A549 (cell line): Measurements from ENCODE around the gene ITGA11. TPM values are rescaled to one million over a fixed set of nuclear protein-coding genes. Genes with fewer than 3 reads are reported as not detected.
A peak's percentile ranks its signal among the peaks of the same experiment; 100 is the strongest.

ENCODE experiments used
- ATAC-seq, 2 experiments: fragments of 200-7000 bp in 1 of 2; fragments of >200 bp in 1 of 2; cut with Nextera tagmentation in 1 of 2; cut with Tn5 transposase in 1 of 2; 3 replicates each; pipeline versions ENCODE4 v1.8.0 to v1.9.1; 2018 to 2020; ENCODE audit warnings: mild to moderate bottlenecking in 1 of 2, moderate library complexity in 1 of 2
- CTCF ChIA-PET: fragments of 300-600 bp; sonication (Branson Sonifier 250); formaldehyde crosslinking; extraction: SDS; loops from one replicate; lab custom pipeline; 2021; ENCODE audit warnings: antibody characterized with exemption, inconsistent platforms; lab: Yijun Ruan, JAX
- POLR2A ChIA-PET: fragments of 350-600 bp; formaldehyde crosslinking; extraction: SDS; loops from one replicate; lab custom pipeline; 2021; ENCODE audit warnings: antibody characterized with exemption, inconsistent platforms; lab: Yijun Ruan, JAX
- DNase-seq, 2 experiments: peaks; one replicate each; pipeline versions ENCODE4 v3.0.0 to v3.0.0-alpha.2; 2011 to 2016; ENCODE audit warnings: low read depth in 1 of 2, low spot score in 1 of 2
- FAIRE-seq: peaks from 2 replicates; lab custom pipeline; 2011; peaks lifted over from hg19 to GRCh38; lab: Jason Lieb, UNC
- H3K27ac ChIP-seq, 2 experiments: fragments of >200 bp; sonication (Bioruptor Twin); formaldehyde crosslinking; 3 replicates each; pipeline ENCODE4 v1.5.1; 2016 to 2017
- H3K4me1 ChIP-seq: fragments of >200 bp; sonication (Bioruptor Twin); formaldehyde crosslinking; 3 replicates; pipeline ENCODE4 v1.6.1; 2016
- H3K4me2 ChIP-seq: fragments of >200 bp; sonication (Bioruptor Twin); formaldehyde crosslinking; 3 replicates; pipeline ENCODE4 v1.6.1; 2016
- H3K4me3 ChIP-seq: fragments of >200 bp; sonication (Bioruptor Twin); formaldehyde crosslinking; 3 replicates; pipeline ENCODE4 v1.5.1; 2016
- H3K9me3 ChIP-seq: fragments of >200 bp; sonication (Bioruptor Twin); formaldehyde crosslinking; 3 replicates; pipeline ENCODE4 v1.6.1; 2016
- BHLHE40 ChIP-seq: IDR thresholded peaks from 2 replicates; pipeline ENCODE4 v1.6.1; 2012; ENCODE audit warnings: low read depth, low read length, inconsistent platforms
- CBX2 ChIP-seq: fragments of 200-600 bp; sonication (generic); IDR thresholded peaks from 2 replicates; pipeline ENCODE4 v1.6.1; 2016; ENCODE audit warnings: low read depth, mild to moderate bottlenecking, borderline replicate concordance
- CEBPB ChIP-seq, 2 experiments: fragments of >200 bp in 1 of 2; sonication (Bioruptor Twin) in 1 of 2; formaldehyde crosslinking in 1 of 2; IDR thresholded peaks; 2 replicates each; pipeline ENCODE4 v1.6.1; 2012 to 2016
- EHMT2 ChIP-seq: fragments of 200-600 bp; sonication (generic); IDR thresholded peaks from 2 replicates; pipeline ENCODE4 v1.6.1; 2016; ENCODE audit warnings: antibody characterized with exemption, low read depth, mild to moderate bottlenecking, moderate library complexity
- FOXS1 ChIP-seq: fragments of 250-450 bp; sonication (Bioruptor Pico); IDR thresholded peaks from 2 replicates; pipeline ENCODE4 v1.5.0; 2020; ENCODE audit warnings: mild to moderate bottlenecking, moderate library complexity
- HDAC2 ChIP-seq: fragments of 200-600 bp; sonication (generic); IDR thresholded peaks from 2 replicates; pipeline ENCODE4 v1.6.1; 2016
- HOXB5 ChIP-seq: fragments of 250-450 bp; sonication (Bioruptor Pico); IDR thresholded peaks from 2 replicates; pipeline ENCODE4 v1.5.0; 2020; ENCODE audit warnings: mild to moderate bottlenecking, moderate library complexity
- KDM1A ChIP-seq: fragments of 200-600 bp; sonication (generic); IDR thresholded peaks from 2 replicates; pipeline ENCODE4 v1.6.1; 2016; ENCODE audit warnings: low read depth, mild to moderate bottlenecking
- KDM5A ChIP-seq: fragments of 200-600 bp; sonication (generic); IDR thresholded peaks from 2 replicates; pipeline ENCODE4 v1.6.1; 2016; ENCODE audit warnings: antibody characterized with exemption, mild to moderate bottlenecking
- MYC ChIP-seq: IDR thresholded peaks from 2 replicates; pipeline ENCODE4 v1.6.1; 2012; ENCODE audit warnings: mild to moderate bottlenecking, inconsistent platforms, low read length, improper control_type of control experiment, borderline replicate concordance
- NPAS2 ChIP-seq: fragments of 250-450 bp; sonication (Bioruptor Pico); IDR thresholded peaks from 2 replicates; pipeline ENCODE4 v1.8.0; 2022; ENCODE audit warnings: mild to moderate bottlenecking, moderate library complexity, borderline replicate concordance
- PHF8 ChIP-seq: fragments of 200-600 bp; sonication (generic); IDR thresholded peaks from 2 replicates; pipeline ENCODE4 v1.6.1; 2016; ENCODE audit warnings: low read depth, mild to moderate bottlenecking, antibody characterized with exemption, moderate library complexity, borderline replicate concordance
- RAD21 ChIP-seq, 2 experiments: fragments of >200 bp in 1 of 2; sonication (Bioruptor Twin) in 1 of 2; formaldehyde crosslinking in 1 of 2; IDR thresholded peaks in 1 of 2; conservative IDR thresholded peaks in 1 of 2; 2 replicates in 1 of 2; 3 replicates in 1 of 2; pipeline ENCODE4 v1.6.1; 2012 to 2018; ENCODE audit warnings: inconsistent platforms in 1 of 2
- SMC3 ChIP-seq: fragments of >200 bp; sonication (Bioruptor Twin); formaldehyde crosslinking; IDR thresholded peaks from 3 replicates; pipeline ENCODE4 v1.6.1; 2018; ENCODE audit warnings: inconsistent platforms
- SREBF2 ChIP-seq: fragments of 450-650 bp; IDR thresholded peaks from 2 replicates; pipeline ENCODE4 v1.6.1; 2014; ENCODE audit warnings: mild to moderate bottlenecking, moderate library complexity
- TFCP2L1 ChIP-seq: fragments of 250-450 bp; sonication (Bioruptor Pico); IDR thresholded peaks from 2 replicates; pipeline ENCODE4 v1.5.0; 2021; ENCODE audit warnings: mild to moderate bottlenecking
- TP53 ChIP-seq: fragments of 250-450 bp; sonication (Bioruptor Pico); IDR thresholded peaks from 2 replicates; pipeline ENCODE4 v1.5.0; 2021; ENCODE audit warnings: mild to moderate bottlenecking, moderate library complexity
- ZC3H11A ChIP-seq: fragments of 450-650 bp; IDR thresholded peaks from 2 replicates; pipeline ENCODE4 v1.6.1; 2014; ENCODE audit warnings: antibody characterized with exemption, mild to moderate bottlenecking
- ZNF302 ChIP-seq: fragments of 250-450 bp; sonication (Bioruptor Pico); IDR thresholded peaks from 2 replicates; pipeline ENCODE4 v1.9.0; 2021; ENCODE audit warnings: inconsistent platforms, mild to moderate bottlenecking, moderate library complexity
- ZSCAN20 ChIP-seq: fragments of 250-450 bp; sonication (Bioruptor Pico); IDR thresholded peaks from 2 replicates; pipeline ENCODE4 v1.8.0; 2022; ENCODE audit warnings: mild to moderate bottlenecking, moderate library complexity
- WGBS: methylation state at CpG from one replicate; pipeline ENCODE4 v1.1.6; 2017; ENCODE audit errors: missing lambda C conversion rate; 5-methylcytosine and 5-hydroxymethylcytosine counted together
- polyA plus RNA-seq, 4 experiments: library from polyadenylated mRNA; depleted of rRNA in 3 of 4; stranded (reverse); fragments of >200 nt; fragmentation: RNase III in 1 of 4; extraction: RNeasy Plus Mini Kit Qiagen cat#74134 plus additional on column Dnase treatment in 1 of 4; gene quantifications; 2 replicates in 3 of 4; 3 replicates in 1 of 4; pipeline ENCODE4 v1.2.3, GENCODE V29; 2011 to 2017
- TF ChIP-seq, protein P1 (sequence below): fragments of 150-350 bp; IDR thresholded peaks from 2 replicates; pipeline ENCODE4 v1.6.1; 2014; ENCODE audit warnings: low read depth, mild to moderate bottlenecking, low read length
- TF ChIP-seq, protein P2 (sequence below): fragments of >200 bp; sonication (Bioruptor Twin); formaldehyde crosslinking; IDR thresholded peaks from 3 replicates; pipeline ENCODE4 v1.6.1; 2016
- TF ChIP-seq, protein P3 (sequence below): fragments of >200 bp; sonication (Bioruptor Twin); formaldehyde crosslinking; IDR thresholded peaks from 2 replicates; pipeline ENCODE4 v1.6.1; 2016
- TF ChIP-seq, protein P4 (sequence below): fragments of 250-450 bp; sonication (Bioruptor Pico); IDR thresholded peaks from 2 replicates; pipeline ENCODE4 v1.5.0; 2020; ENCODE audit warnings: low read depth, mild to moderate bottlenecking, moderate library complexity

ITGA11 gene
- polyA plus RNA-seq, 2 of the 4 experiments (the other 2 are of a cell fraction) = 8.3 to 17.2 TPM

DNA sequence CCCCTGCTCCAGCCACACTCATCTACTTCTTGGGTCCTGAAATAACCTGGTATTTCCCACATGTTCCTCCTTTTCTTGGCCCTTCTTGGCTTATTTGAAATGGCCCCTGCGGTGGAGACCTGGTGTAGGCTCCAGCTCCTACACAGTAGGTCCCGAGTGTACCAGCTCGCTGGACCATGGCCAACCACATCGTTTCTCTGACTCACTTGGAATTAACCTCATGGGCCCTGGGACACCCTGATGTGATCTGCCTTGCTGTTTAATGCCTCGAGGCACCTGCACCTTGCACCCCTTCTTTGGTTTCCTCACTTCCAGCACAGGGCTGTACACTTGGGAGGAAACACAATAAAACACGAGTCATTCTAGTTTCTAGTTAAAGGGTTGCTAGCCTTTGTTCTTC lies 94.1 kb downstream of the ITGA11 start:
- FAIRE-seq (no peak), ATAC-seq (no peak), DNase-seq (no peak)
- POLR2A ChIA-PET = no interaction called here
- Histone ChIP-seq H3K9me3 (no peaks in the 10 kb centered on the region), H3K4me1 (peaks cover 32% of the 10 kb centered on the region), H3K4me3 (no peak overlapping the region), H3K4me2 (no peak overlapping the region), H3K27ac (peak overlapping the region in 1 of 2 experiments; percentile 10; a peak in 2 of 6 replicates)
- CTCF ChIA-PET = interaction anchor here (1.1 to 2.2 kb wide), 7 partner anchors 14 to 336 kb away, joined by 3 to 7 read pairs (median 4); no protein-coding TSS in a partner anchor
- 24% methylated on average over 6 of the region's 6 CpGs for WGBS
- no peak for TF ChIP-seq ZC3H11A
- TF ChIP-seq HDAC2 = no peak

DNA sequence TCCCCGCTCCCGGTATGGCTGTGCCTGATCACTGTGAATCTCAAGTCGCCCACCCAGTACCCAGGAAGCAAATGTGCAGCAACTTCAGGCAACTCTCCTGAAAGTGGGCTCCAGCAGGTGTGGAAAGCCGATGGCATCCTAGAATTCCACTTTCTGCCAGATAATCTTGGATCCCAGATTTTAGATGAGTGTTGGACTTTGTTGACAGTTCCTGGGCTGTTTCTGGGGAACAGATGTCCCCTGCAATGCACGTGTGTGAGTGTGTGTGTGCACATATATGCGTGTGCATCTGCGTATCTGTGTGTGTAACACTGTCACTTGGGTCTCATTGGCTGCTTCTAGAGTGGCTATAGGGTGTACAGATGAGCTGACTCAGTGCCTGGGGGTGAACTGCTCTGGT lies 95.4 kb downstream of the ITGA11 start:
- DNase-seq = no peak
- ATAC-seq = no peak
- Histone ChIP-seq H3K4me3 (no peak overlapping the region), H3K4me1 (peaks cover 32% of the 10 kb centered on the region), H3K27ac (no peak overlapping the region), H3K9me3 (no peaks in the 10 kb centered on the region), H3K4me2 (no peak overlapping the region)
- no peak for FAIRE-seq
- TF ChIP-seq NPAS2 (CRISPR knock-in tag) (no peak), KDM5A (no peak), ZSCAN20 (CRISPR knock-in tag) (no peak), ZNF302 (CRISPR knock-in tag) (no peak), CEBPB (IDR thresholded peaks at IDR 0.05) (no peak), KDM1A (no peak)
- TF ChIP-seq, protein P1, sequence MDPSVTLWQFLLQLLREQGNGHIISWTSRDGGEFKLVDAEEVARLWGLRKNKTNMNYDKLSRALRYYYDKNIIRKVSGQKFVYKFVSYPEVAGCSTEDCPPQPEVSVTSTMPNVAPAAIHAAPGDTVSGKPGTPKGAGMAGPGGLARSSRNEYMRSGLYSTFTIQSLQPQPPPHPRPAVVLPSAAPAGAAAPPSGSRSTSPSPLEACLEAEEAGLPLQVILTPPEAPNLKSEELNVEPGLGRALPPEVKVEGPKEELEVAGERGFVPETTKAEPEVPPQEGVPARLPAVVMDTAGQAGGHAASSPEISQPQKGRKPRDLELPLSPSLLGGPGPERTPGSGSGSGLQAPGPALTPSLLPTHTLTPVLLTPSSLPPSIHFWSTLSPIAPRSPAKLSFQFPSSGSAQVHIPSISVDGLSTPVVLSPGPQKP = no peak
- TF ChIP-seq, protein P2, sequence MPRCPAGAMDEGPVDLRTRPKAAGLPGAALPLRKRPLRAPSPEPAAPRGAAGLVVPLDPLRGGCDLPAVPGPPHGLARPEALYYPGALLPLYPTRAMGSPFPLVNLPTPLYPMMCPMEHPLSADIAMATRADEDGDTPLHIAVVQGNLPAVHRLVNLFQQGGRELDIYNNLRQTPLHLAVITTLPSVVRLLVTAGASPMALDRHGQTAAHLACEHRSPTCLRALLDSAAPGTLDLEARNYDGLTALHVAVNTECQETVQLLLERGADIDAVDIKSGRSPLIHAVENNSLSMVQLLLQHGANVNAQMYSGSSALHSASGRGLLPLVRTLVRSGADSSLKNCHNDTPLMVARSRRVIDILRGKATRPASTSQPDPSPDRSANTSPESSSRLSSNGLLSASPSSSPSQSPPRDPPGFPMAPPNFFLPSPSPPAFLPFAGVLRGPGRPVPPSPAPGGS = no peak
- TF ChIP-seq, protein P3, sequence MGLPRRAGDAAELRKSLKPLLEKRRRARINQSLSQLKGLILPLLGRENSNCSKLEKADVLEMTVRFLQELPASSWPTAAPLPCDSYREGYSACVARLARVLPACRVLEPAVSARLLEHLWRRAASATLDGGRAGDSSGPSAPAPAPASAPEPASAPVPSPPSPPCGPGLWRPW = no peak
- POLR2A ChIA-PET = no interaction called here
- 80% methylated on average over 7 of the region's 7 CpGs for WGBS
- CTCF ChIA-PET = interaction anchor here (0.6 to 4.2 kb wide), 7 partner anchors 9 to 421 kb away, joined by 3 to 35 read pairs (median 4); no protein-coding TSS in a partner anchor

DNA sequence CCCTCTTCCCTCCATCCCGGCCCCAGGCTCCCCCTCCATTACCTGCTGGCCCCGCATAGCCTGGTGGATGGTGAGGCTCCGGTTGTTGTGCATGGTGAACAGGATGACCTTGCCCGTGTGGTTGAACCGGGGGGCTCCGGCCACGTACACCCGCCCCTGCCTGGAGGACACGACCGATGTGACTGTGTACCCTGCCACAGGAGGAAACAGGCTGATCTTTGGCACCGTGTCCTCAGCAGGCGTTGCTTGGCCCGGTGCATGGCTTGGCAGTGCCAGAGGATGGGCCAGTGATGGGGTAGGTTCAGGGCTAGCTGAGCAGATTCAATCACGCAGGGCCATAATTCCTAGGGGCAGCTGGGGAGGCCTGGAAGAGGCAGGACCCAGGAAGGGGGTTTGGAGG lies 96.3 kb downstream of the ITGA11 start:
- CTCF ChIA-PET = interaction anchor here (0.6 to 4.2 kb wide), 7 partner anchors 10 to 315 kb away, joined by 3 to 35 read pairs (median 3); no protein-coding TSS in a partner anchor
- H3K27ac ChIP-seq = peak overlapping the region; percentile 35 to 66; a peak in 4 of 6 replicates
- H3K4me3 ChIP-seq = no peak overlapping the region
- TF ChIP-seq TP53 = no peak
- no peak for TF ChIP-seq RAD21 (conservative IDR thresholded peaks at IDR 0.05 in 1 of 2, IDR thresholded peaks at IDR 0.05 in 1 of 2)
- no peak for TF ChIP-seq PHF8
- TF ChIP-seq KDM5A = no peak
- no peak for TF ChIP-seq HOXB5 (CRISPR knock-in tag)
- TF ChIP-seq, protein P4, sequence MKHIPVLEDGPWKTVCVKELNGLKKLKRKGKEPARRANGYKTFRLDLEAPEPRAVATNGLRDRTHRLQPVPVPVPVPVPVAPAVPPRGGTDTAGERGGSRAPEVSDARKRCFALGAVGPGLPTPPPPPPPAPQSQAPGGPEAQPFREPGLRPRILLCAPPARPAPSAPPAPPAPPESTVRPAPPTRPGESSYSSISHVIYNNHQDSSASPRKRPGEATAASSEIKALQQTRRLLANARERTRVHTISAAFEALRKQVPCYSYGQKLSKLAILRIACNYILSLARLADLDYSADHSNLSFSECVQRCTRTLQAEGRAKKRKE (CRISPR knock-in tag) = no peak
- no peak for TF ChIP-seq MYC
- no peak for TF ChIP-seq SMC3
- no peak for TF ChIP-seq ZC3H11A
- TF ChIP-seq BHLHE40 = no peak
- TF ChIP-seq TFCP2L1 = no peak
- TF ChIP-seq EHMT2 = no peak
- TF ChIP-seq SREBF2 = no peak
- TF ChIP-seq, protein P1 = no peak
- no peak for TF ChIP-seq FOXS1 (CRISPR knock-in tag)
- TF ChIP-seq CBX2 = no peak
- WGBS = 78% methylated on average over 1 of the region's 14 CpGs
- DNase-seq (no peak), ATAC-seq (no peak), FAIRE-seq (no peak)
- POLR2A ChIA-PET = no interaction called here
- H3K4me1 ChIP-seq = peaks cover 32% of the 10 kb centered on the region
- no peaks in the 10 kb centered on the region for H3K9me3 ChIP-seq
- H3K4me2 ChIP-seq = peak overlapping the region; percentile 0; the same call in 1 of the 3 replicates
